Left lung (tissue), 10 donors: Measurements from ENCODE around the gene OSBPL1A. TPM values are rescaled to one million over a fixed set of nuclear protein-coding genes. Genes with fewer than 3 reads are reported as not detected.

ENCODE experiments used
- ATAC-seq: fragments of 200-7000 bp; cut with Tn5 transposase; one replicate; pipeline ENCODE4 v1.9.1; 2020; ENCODE audit warnings: moderate library complexity
- DNase-seq, 4 donors: peaks; one replicate each; pipeline ENCODE4 v3.0.0-alpha.2; 2013 to 2020
- H3K27ac ChIP-seq, 2 donors: fragments of 200-600 bp; sonication (generic) in 1 of 2; one replicate each; pipeline versions ENCODE4 v1.5.0 to v1.8.0; 2020 to 2021
- H3K27me3 ChIP-seq, 2 donors: fragments of 200-600 bp; sonication (generic) in 1 of 2; one replicate each; pipeline versions ENCODE4 v1.5.0 to v1.8.0; 2020 to 2021
- H3K36me3 ChIP-seq, 2 donors: fragments of 200-600 bp; sonication (generic) in 1 of 2; one replicate each; pipeline versions ENCODE4 v1.5.0 to v1.8.0; 2020 to 2021
- H3K4me1 ChIP-seq, 2 donors: fragments of 200-600 bp; one replicate each; pipeline ENCODE4 v1.8.0; 2021
- H3K4me3 ChIP-seq, 2 donors: fragments of 200-600 bp; sonication (generic) in 1 of 2; one replicate each; pipeline versions ENCODE4 v1.5.0 to v1.8.0; 2020 to 2021; ENCODE audit warnings: mild to moderate bottlenecking in 1 of 2
- H3K9me3 ChIP-seq, 2 donors: fragments of 200-600 bp; sonication (generic) in 1 of 2; one replicate each; pipeline versions ENCODE4 v1.5.0 to v1.8.0; 2020 to 2021
- CTCF ChIP-seq, 2 donors: fragments of 200-600 bp; sonication (generic) in 1 of 2; IDR thresholded peaks; one replicate each; pipeline versions ENCODE4 v1.5.0 to v1.8.0; 2021; ENCODE audit warnings: antibody characterized with exemption in 2 of 2
- intact Hi-C, 2 donors: fragments of 100-400 bp; cut with DNase I; formaldehyde crosslinking; loops; one replicate each; pipeline versions ENCODE4 v1.11.2 to v1.14.2; 2022
- polyA plus RNA-seq, 6 donors: library from polyadenylated mRNA; unstranded; fragments of 120-200 nt; gene quantifications; one replicate each; pipeline ENCODE4 v1.2.1, GENCODE V29; 2013; ENCODE audit not compliant: insufficient read length in 6 of 6
- total RNA-seq, 2 donors: library from RNA; stranded (reverse); fragmentation: NEBNext Ultra II Directional; extraction: Animal tissue kit (Norgen Biotek cat#: 25700); gene quantifications; one replicate each; pipeline ENCODE4 v1.2.1, GENCODE V29; 2021
- donor health status: DM: no; HTN: yes; CAD: no.
- donor health status: DM: no; HTN: no; CAD: no.

OSBPL1A gene
- total and polyA plus RNA-seq, 8 donors, result 29.6 to 65.7 (median 55.1) TPM

GRCh38 chr18:24293254-24293653 is 104.4 kb downstream of the OSBPL1A start:
- intact Hi-C loops, result no loop called here
- H3K27me3 ChIP-seq, result no peaks in the 10 kb centered on the region
- H3K9me3 ChIP-seq, result no peaks in the 10 kb centered on the region
- ATAC-seq (no peak), DNase-seq (no peak)
- no peak overlapping the region for H3K27ac ChIP-seq
- no peak for TF ChIP-seq CTCF (IDR thresholded peaks at IDR 0.05)
- H3K36me3 ChIP-seq, result no peaks in the 10 kb centered on the region
- no peak overlapping the region for H3K4me3 ChIP-seq
- no peaks in the 10 kb centered on the region for H3K4me1 ChIP-seq

GRCh38 chr18:24278591-24278990 is 119.0 kb downstream of the OSBPL1A start:
- TF ChIP-seq CTCF (IDR thresholded peaks at IDR 0.05), result no peak
- ATAC-seq (no peak), DNase-seq (no peak)
- Histone ChIP-seq H3K9me3 (no peaks in the 10 kb centered on the region), H3K27me3 (no peaks in the 10 kb centered on the region), H3K4me3 (no peak overlapping the region), H3K27ac (no peak overlapping the region), H3K4me1 (peaks cover 0 to 14% of the 10 kb centered on the region in 2 donors), H3K36me3 (no peaks in the 10 kb centered on the region)
- intact Hi-C loops, result no loop called here

- ATAC-seq, result no peak
- intact Hi-C loops, result no loop called here
Observed at GRCh38 chr18:24277516-24278195, 120.0 kb downstream of the OSBPL1A start.

DNA sequence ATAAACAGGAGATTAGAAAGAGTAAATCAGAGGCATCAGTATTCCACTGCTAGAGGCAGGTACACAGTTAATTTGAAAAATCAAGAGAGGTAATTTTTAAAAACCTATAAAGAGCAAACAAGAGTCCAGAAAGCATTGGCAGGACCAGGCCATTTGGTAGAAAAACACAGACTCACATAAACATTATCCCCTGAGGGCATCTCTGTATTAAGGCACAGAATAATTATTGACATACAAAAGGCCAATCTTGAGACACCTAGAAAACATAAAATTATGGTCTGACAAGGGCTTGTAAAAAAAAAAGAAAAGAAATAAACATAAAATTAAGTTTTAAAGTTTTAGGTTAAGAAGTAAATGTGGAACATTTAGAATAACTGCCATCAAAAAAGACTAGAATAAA is 120.6 kb downstream of the OSBPL1A start:
- no peak overlapping the region for H3K4me3 ChIP-seq
- DNase-seq, result no peak
- no peak for ATAC-seq
- no peak overlapping the region for H3K27ac ChIP-seq
- H3K9me3 ChIP-seq, result no peaks in the 10 kb centered on the region
- no peak for TF ChIP-seq CTCF (IDR thresholded peaks at IDR 0.05)
- peaks cover 0 to 4% of the 10 kb centered on the region in 2 donors for H3K27me3 ChIP-seq
- no peaks in the 10 kb centered on the region for H3K36me3 ChIP-seq
- intact Hi-C loops, result no loop called here
- peaks cover 4 to 23% of the 10 kb centered on the region in 2 donors for H3K4me1 ChIP-seq

More at GRCh38 chr18:24277516-24278195, 120.0 kb downstream of the OSBPL1A start:
- Histone ChIP-seq H3K27ac (no peak overlapping the region), H3K4me1 (peaks cover under 1 to 18% of the 10 kb centered on the region in 2 donors), H3K36me3 (no peaks in the 10 kb centered on the region), H3K27me3 (no peaks in the 10 kb centered on the region), H3K4me3 (no peak overlapping the region), H3K9me3 (no peaks in the 10 kb centered on the region)
- TF ChIP-seq CTCF (IDR thresholded peaks at IDR 0.05), result no peak
- no peak for DNase-seq

- intact Hi-C loops, result no loop called here
- H3K4me3 ChIP-seq, result no peak overlapping the region
- peaks cover 4 to 34% of the 10 kb centered on the region in 2 donors for H3K4me1 ChIP-seq
- peaks cover 0 to 10% of the 10 kb centered on the region in 2 donors for H3K27me3 ChIP-seq
- no peak for TF ChIP-seq CTCF (IDR thresholded peaks at IDR 0.05)
- no peaks in the 10 kb centered on the region for H3K9me3 ChIP-seq
- peak overlapping the region in 1 of 2 donors; percentile 70 for H3K27ac ChIP-seq
- no peaks in the 10 kb centered on the region for H3K36me3 ChIP-seq
- ATAC-seq (no peak), DNase-seq (peak in 1 of 4 donors; percentile 46)
Observed at GRCh38 chr18:24274837-24275236, 122.8 kb downstream of the OSBPL1A start.
